Adrenal gland (tissue), 12 donors: ENCODE results near the gene VDAC1. TPM values are rescaled to one million over a fixed set of nuclear protein-coding genes. Genes with fewer than 3 reads are reported as not detected.
A peak's percentile ranks its signal among the peaks of the same experiment; 100 is the strongest.

ENCODE experiments used
- DNase-seq, 7 donors: peaks; one replicate each; pipeline ENCODE4 v3.0.0-alpha.2; 2019 to 2020
- H3K27ac ChIP-seq, 5 donors: fragments of 200-600 bp; sonication (generic) in 4 of 5; 1 replicate in 3 of 5; 2 replicates in 2 of 5; pipeline versions ENCODE4 v1.5.1 to v1.8.0; 2016 to 2020; ENCODE audit warnings: mild to moderate bottlenecking in 1 of 5
- H3K27me3 ChIP-seq: fragments of 200-600 bp; 2 replicates; pipeline ENCODE4 v1.8.0; 2021
- H3K36me3 ChIP-seq, 2 donors: fragments of 200-600 bp; replicated peaks in 1 of 2; 1 replicate in 1 of 2; 2 replicates in 1 of 2; pipeline versions ENCODE4 v1.5.1 to v1.8.0; 2018 to 2022
- H3K4me1 ChIP-seq, 2 donors: fragments of 200-600 bp; replicated peaks in 1 of 2; 1 replicate in 1 of 2; 2 replicates in 1 of 2; pipeline versions ENCODE4 v1.5.1 to v1.8.0; 2018 to 2021
- H3K4me3 ChIP-seq, 4 donors: fragments of 200-600 bp; sonication (generic) in 3 of 4; one replicate each; pipeline ENCODE4 v1.5.1; 2016 to 2018
- H3K9me3 ChIP-seq, 3 donors: fragments of 200-600 bp; sonication (generic) in 1 of 3; replicated peaks in 1 of 3; 1 replicate in 2 of 3; 2 replicates in 1 of 3; pipeline versions ENCODE4 v1.5.1 to v1.8.0; 2016 to 2021
- CTCF ChIP-seq, 6 experiments: fragments of 450-650 bp in 4 of 6; fragments of 200-600 bp in 2 of 6; sonication (generic) in 1 of 6; IDR thresholded peaks; 1 replicate in 5 of 6; 2 replicates in 1 of 6; pipeline versions ENCODE4 v1.5.1 to v1.8.0; 2016 to 2021; ENCODE audit warnings: antibody characterized with exemption in 6 of 6, mild to moderate bottlenecking in 2 of 6, moderate library complexity in 1 of 6
- POLR2A ChIP-seq, 2 donors: fragments of 450-650 bp; IDR thresholded peaks; one replicate each; pipeline ENCODE4 v1.6.1; 2017; ENCODE audit warnings: antibody characterized with exemption in 2 of 2, mild to moderate bottlenecking in 2 of 2, moderate library complexity in 1 of 2
- WGBS, 4 donors: extraction: QIAGEN DNeasy Blood & Tissue Kit in 2 of 4; methylation state at CpG; one replicate each; pipeline versions ENCODE4 v1.1.5 to v1.1.7; 2013 to 2017; 5-methylcytosine and 5-hydroxymethylcytosine counted together
- intact Hi-C, 2 donors: fragments of 100-400 bp; cut with DNase I; formaldehyde crosslinking; loops; one replicate each; pipeline versions ENCODE4 v1.14.1 to v1.15.0; 2022 to 2023
- polyA plus RNA-seq, 3 donors: library from polyadenylated mRNA; stranded (reverse); fragments of 200-250 nt in 2 of 3; fragments of 350-450 nt in 1 of 3; fragmentation: Illumina TruSeq in 1 of 3; extraction: RNeasy Lipid Tissue Mini Kit (QIAGEN cat#74804) in 1 of 3; gene quantifications; one replicate each; pipeline ENCODE4 v1.2.3, GENCODE V29; 2013 to 2014
- total RNA-seq, 9 donors: library from RNA; depleted of rRNA in 4 of 9; stranded (reverse); fragments of >200 nt in 4 of 9; fragments of 120-200 nt in 1 of 9; fragmentation: NEBNext Ultra II Directional in 1 of 9; extraction: Animal tissue kit (Norgen Biotek cat#: 25700) in 1 of 9; gene quantifications; one replicate each; pipeline versions ENCODE4 v1.1.0 to v1.2.4, GENCODE V29; 2013 to 2023
- donor health status: healthy with polysubstance abuse.
- donor health status: Bipolar disorder and iron deficiency.
- donor health status: DM: yes; HTN: yes; CAD: no.
- donor health status: DM: no; HTN: no; CAD: no.
- donor health status: DM: no; HTN: no; CAD: no.
- donor health status: DM: yes; HTN: yes; CAD: no.

The VDAC1 gene
- total and polyA plus RNA-seq, 12 donors = 66.0 to 476 (median 136) TPM

- H3K4me3 ChIP-seq = peak overlapping the region in 1 of 4 donors; percentile 72
- H3K27me3 ChIP-seq = no peaks in the 10 kb centered on the region
- intact Hi-C loops = no loop called here
- DNase-seq = peak in 1 of 7 donors; percentile 44
- H3K27ac ChIP-seq = peak overlapping the region in 2 of 5 donors; percentile 24 to 95
- 68 to 74% (median 71%) methylated on average over 5 of the region's 5 CpGs for WGBS, 4 donors
- H3K9me3 ChIP-seq = no peaks in the 10 kb centered on the region
- TF ChIP-seq POLR2A (IDR thresholded peaks at IDR 0.05) (no peak), CTCF (IDR thresholded peaks at IDR 0.05) (no peak)
- peaks cover 0 to 11% of the 10 kb centered on the region in 2 donors for H3K36me3 ChIP-seq
- H3K4me1 ChIP-seq = peaks cover 14 to 30% of the 10 kb centered on the region in 2 donors
Observed at GRCh38 chr5:133967124-133967523, 37.7 kb downstream of the VDAC1 start.

- Histone ChIP-seq H3K27me3 (no peaks in the 10 kb centered on the region), H3K9me3 (no peaks in the 10 kb centered on the region), H3K27ac (no peak overlapping the region), H3K36me3 (peaks cover 0 to 2% of the 10 kb centered on the region in 2 donors), H3K4me3 (no peak overlapping the region), H3K4me1 (peaks cover 17 to 30% of the 10 kb centered on the region in 2 donors)
- intact Hi-C loops = no loop called here
- WGBS, 4 donors = 94 to 98% (median 96%) methylated on average over 10 of the region's 10 CpGs
- peak in 1 of 7 donors; percentile 8 for DNase-seq
- no peak for TF ChIP-seq POLR2A (IDR thresholded peaks at IDR 0.05)
- TF ChIP-seq CTCF (IDR thresholded peaks at IDR 0.05) = no peak
Observed at GRCh38 chr5:133966090-133966489, 38.7 kb downstream of the VDAC1 start.

- no peak overlapping the region for H3K4me3 ChIP-seq
- intact Hi-C loops = no loop called here
- H3K9me3 ChIP-seq = no peaks in the 10 kb centered on the region
- no peak for DNase-seq
- H3K27me3 ChIP-seq = no peaks in the 10 kb centered on the region
- H3K36me3 ChIP-seq = peaks cover 0 to 5% of the 10 kb centered on the region in 2 donors
- TF ChIP-seq POLR2A (IDR thresholded peaks at IDR 0.05) = no peak
- TF ChIP-seq CTCF (IDR thresholded peaks at IDR 0.05) = no peak
- no peak overlapping the region for H3K27ac ChIP-seq
- peaks cover 9 to 23% of the 10 kb centered on the region in 2 donors for H3K4me1 ChIP-seq
- 98 to 100% (median 98%) methylated on average over 2 of the region's 2 CpGs for WGBS, 4 donors
Observed at GRCh38 chr5:133963493-133964128, 41.2 kb downstream of the VDAC1 start.

- no peak for DNase-seq
- H3K27me3 ChIP-seq = no peaks in the 10 kb centered on the region
- H3K27ac ChIP-seq = peak overlapping the region in 1 of 5 donors; percentile 19
- no peaks in the 10 kb centered on the region for H3K9me3 ChIP-seq
- WGBS, 4 donors = 49 to 51% (median 50%) methylated on average over 2 of the region's 2 CpGs
- TF ChIP-seq POLR2A (IDR thresholded peaks at IDR 0.05) = no peak
- no peak for TF ChIP-seq CTCF (IDR thresholded peaks at IDR 0.05)
- intact Hi-C loops = no loop called here
- H3K4me1 ChIP-seq = peaks cover 9 to 23% of the 10 kb centered on the region in 2 donors
- H3K4me3 ChIP-seq = no peak overlapping the region
- H3K36me3 ChIP-seq = peaks cover 0 to 8% of the 10 kb centered on the region in 2 donors
Observed at GRCh38 chr5:133962801-133963476, 41.8 kb downstream of the VDAC1 start.
